Suprapubic skin (tissue), 4 donors: ENCODE data around the gene RSRC1.
"Not testable (repeated sequence)": the region's sequence is repeated elsewhere in the genome, so short reads cannot be mapped to it uniquely, and the experiment has no call there.

Experiments used
- EP300 ChIP-seq: sonication (generic); formaldehyde crosslinking; IDR thresholded peaks from one replicate; pipeline ENCODE4 v1.6.1; 2017; ENCODE audit warnings: antibody characterized with exemption
- POLR2A ChIP-seq, 2 donors: fragments of 450-650 bp; IDR thresholded peaks; one replicate each; pipeline ENCODE4 v1.6.1; 2017; ENCODE audit warnings: antibody characterized with exemption in 2 of 2, mild to moderate bottlenecking in 2 of 2, moderate library complexity in 2 of 2
- POLR2AphosphoS5 ChIP-seq, 3 donors: sonication (generic); formaldehyde crosslinking; IDR thresholded peaks; one replicate each; pipeline ENCODE4 v1.6.1; 2017; ENCODE audit warnings: antibody characterized with exemption in 3 of 3
- TF ChIP-seq, protein P1 (sequence below), 2 donors: fragments of 200-600 bp in 1 of 2; fragments of 450-650 bp in 1 of 2; sonication (generic) in 1 of 2; IDR thresholded peaks; one replicate each; pipeline ENCODE4 v1.5.1; 2016 to 2019; ENCODE audit warnings: antibody characterized with exemption in 2 of 2, mild to moderate bottlenecking in 1 of 2, moderate library complexity in 1 of 2

DNA sequence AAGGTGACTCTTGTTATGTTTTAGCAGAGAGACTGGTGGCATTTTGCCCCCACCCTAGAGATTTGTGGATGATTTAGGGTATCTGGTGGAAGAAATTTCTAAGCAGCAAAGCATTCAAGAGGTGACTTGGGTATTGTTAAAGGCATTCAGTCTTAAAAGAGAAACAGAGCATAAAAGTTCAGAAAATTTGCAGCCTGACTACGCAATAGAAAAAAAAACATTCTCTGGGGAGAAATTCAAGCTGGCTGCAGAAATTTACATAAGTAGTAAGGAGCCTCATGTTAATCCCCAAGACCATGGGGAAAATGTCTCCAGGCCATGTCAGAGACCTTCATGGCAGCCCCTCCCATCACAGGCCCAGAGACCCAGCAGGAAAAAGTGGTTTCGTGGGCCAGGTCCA, 231.1 kb downstream of the RSRC1 start:
- not testable (repeated sequence) for TF ChIP-seq POLR2AphosphoS5 (IDR thresholded peaks at IDR 0.05); POLR2A (IDR thresholded peaks at IDR 0.05); EP300
- TF ChIP-seq, protein P1, sequence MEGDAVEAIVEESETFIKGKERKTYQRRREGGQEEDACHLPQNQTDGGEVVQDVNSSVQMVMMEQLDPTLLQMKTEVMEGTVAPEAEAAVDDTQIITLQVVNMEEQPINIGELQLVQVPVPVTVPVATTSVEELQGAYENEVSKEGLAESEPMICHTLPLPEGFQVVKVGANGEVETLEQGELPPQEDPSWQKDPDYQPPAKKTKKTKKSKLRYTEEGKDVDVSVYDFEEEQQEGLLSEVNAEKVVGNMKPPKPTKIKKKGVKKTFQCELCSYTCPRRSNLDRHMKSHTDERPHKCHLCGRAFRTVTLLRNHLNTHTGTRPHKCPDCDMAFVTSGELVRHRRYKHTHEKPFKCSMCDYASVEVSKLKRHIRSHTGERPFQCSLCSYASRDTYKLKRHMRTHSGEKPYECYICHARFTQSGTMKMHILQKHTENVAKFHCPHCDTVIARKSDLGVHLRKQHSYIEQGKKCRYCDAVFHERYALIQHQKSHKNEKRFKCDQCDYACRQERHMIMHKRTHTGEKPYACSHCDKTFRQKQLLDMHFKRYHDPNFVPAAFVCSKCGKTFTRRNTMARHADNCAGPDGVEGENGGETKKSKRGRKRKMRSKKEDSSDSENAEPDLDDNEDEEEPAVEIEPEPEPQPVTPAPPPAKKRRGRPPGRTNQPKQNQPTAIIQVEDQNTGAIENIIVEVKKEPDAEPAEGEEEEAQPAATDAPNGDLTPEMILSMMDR (IDR thresholded peaks at IDR 0.05): not testable (repeated sequence)
